SKM-1 (cell line): ENCODE data around the gene SPATA31D3.
"Not testable (repeated sequence)": the region's sequence is repeated elsewhere in the genome, so short reads cannot be mapped to it uniquely, and the experiment has no call there.

Experiments used
- DNase-seq: peaks from one replicate; lab custom pipeline; 2025; ENCODE audit not compliant: unreplicated experiment; lab: John Stamatoyannopoulos, UW

Gene SPATA31D3

DNA sequence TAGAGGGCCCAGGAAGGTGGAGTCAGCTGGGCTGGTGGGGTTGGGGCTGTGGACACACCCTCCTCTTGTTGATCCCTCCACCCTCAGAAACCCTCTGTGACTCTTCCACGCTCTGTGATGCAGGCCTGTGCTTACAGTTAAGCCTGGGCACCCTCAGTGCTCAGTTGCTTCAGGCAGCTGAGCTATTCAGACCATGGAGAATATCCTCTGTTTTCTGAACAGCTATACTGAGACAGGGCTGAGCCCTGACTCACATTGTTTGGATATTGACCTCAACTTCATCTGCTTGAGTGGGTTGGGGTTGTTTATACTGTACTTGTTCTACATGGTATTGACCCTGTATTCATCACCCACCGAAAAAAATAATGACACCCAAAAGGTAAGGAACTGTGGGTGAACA, at the start of gene SPATA31D3:
SPATA31D3 (plus strand) TSS at position 108 of the 400 bp plus-strand sequence; CDS start at position 194, 86 bp downstream.
- DNase-seq, result not testable (repeated sequence)

DNA sequence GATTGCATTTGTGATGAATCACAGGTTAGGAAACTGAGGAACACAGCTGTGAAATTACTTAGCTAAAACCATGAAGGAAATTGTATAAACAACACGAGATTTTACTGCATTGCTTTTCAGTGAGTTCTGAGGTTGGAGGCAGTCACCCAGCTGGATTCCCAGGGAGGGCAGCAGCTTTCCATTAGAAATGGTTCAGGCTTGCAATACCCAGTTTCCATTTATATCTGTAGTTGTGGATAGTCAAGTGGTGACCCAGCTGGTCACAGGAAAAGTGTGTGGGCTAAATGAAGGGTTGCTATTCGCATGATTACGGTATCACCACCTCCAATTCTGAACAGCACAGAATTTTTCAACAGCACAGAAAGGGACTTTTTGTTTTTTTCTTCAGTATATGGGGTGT, 49.4 kb upstream of the SPATA31D3 start:
- no peak for DNase-seq

DNA sequence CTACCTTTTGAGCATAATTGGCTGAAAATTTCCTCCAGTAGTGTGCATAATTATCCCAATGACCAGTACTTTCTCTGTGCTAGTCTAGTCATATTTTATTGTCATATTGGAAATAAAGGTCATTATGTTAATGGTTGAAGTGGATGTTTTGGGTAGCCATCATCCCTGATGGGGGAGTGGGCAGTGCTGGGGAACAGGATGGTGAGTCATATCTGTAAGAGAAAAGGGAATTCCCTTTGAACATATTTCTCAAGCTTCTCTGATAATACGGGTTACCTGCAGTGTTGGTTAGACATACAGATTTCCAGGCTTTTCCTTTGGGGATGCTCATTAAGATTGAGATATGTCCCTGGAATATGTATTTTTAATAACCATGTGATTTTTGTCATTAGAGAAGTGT, 48.4 kb upstream of the SPATA31D3 start:
- DNase-seq, result no peak

DNA sequence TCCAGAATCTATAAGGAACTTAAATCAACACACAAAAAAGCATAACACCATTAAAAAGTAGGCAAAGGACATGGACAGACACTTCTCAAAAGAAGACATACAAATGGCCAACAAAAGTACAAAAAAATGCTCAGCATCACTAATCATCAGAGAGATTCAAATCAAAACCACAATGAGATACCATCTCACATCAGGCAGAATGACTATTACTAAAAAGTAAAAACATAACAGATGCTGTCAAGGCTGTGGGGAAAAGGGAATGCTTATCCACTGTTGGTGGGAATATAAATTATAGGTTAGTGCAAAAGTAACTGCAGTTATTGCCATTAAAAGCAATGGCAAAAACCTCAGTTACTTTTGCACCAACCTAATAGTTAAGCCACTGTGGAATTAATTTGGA, 47.2 kb upstream of the SPATA31D3 start:
- DNase-seq, result no peak

DNA sequence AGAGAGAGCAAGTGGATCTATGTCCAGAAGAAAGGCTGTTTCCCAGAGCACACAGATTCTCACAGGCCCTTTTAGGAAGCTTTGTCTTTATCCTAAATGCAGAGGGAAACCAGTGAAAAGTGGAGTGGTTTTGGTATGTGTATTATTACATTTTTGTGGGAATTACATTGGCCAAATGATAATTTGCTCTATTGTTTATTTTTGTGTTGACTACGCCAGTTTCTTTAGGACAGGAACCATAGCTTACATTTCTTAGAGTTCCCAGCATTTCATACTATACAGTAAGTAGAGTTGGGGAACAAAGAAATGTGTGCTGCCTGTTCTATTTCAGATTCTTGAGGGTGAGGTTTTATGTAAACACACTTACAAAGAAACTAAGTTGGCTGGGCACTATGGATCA, 44.4 kb upstream of the SPATA31D3 start:
- no peak for DNase-seq

DNA sequence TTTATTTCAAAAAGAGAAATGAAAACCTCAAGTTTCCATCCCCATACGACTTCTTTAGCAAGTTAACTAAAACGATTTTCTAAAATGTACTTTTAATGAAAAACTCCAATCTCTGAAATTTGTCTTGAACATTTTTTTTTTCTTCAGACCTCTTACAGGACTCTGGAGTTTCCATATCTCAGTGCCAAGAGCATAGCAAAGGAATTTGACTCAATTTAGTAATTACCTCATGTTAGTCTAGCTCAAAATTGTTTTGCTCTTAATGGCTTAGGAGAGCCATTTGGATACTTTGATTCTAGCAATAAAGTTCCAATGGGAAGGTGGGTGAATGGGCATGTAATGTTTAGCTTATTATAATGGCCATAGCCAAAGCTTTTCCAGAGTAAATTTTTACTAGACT, 41.1 kb upstream of the SPATA31D3 start:
- DNase-seq, result no peak

DNA sequence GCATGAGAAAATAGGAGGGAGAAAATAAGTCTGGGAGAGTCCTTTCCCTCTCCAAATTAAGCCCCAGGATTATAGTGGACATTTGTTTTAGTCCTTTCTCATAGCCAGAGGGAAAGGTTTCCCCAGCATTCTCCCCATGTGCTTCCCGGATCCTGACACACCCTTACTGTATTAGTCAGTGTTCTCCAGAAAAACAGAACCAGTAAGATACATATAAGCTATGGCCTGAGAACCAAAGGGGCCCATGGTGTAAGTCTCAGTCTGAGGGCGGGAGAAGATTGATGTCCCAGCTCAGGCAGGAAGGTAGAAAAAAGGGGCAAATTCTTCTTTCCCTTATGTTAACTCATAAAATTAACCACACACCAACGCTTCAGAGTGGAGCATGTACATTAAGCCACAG, 40.7 kb upstream of the SPATA31D3 start:
- no peak for DNase-seq

DNA sequence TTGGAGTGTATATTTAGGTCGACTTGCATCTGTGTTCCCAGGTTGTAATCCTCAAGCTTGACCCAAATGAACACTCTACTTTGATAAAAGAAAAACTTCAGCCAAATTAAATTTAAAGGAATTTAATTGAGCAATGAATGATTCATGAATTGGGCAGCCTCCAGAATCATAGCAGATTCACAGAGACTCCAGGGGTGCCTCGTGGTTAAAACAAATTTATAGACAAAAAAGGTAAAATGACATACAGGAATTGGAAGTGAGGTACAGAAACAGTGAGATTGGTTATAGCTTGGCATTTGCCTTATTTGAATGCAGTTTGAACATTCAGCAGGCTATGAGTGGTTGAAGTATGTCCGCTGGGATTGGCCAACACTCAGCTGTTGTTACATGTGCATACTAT, 36.6 kb upstream of the SPATA31D3 start:
- DNase-seq, result no peak

DNA sequence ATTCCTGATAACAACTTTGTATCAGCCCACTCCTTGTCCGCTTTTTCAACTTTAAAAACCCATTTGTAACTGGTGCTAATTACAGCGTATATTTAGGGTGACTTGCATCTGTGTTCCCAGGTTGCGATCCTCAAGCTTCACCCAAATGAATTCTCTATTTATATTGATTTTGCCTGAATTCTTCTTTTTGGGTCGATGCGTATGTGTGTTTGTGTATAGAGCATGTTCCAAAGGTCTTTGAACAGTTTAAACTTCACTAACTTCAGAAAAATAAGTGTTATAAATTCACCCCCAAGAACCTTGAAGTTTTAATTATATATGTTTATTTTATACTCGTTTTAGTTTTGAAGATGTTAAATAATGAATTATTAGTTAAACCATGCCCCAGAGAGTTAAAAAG, 31.2 kb upstream of the SPATA31D3 start:
- DNase-seq, result no peak

DNA sequence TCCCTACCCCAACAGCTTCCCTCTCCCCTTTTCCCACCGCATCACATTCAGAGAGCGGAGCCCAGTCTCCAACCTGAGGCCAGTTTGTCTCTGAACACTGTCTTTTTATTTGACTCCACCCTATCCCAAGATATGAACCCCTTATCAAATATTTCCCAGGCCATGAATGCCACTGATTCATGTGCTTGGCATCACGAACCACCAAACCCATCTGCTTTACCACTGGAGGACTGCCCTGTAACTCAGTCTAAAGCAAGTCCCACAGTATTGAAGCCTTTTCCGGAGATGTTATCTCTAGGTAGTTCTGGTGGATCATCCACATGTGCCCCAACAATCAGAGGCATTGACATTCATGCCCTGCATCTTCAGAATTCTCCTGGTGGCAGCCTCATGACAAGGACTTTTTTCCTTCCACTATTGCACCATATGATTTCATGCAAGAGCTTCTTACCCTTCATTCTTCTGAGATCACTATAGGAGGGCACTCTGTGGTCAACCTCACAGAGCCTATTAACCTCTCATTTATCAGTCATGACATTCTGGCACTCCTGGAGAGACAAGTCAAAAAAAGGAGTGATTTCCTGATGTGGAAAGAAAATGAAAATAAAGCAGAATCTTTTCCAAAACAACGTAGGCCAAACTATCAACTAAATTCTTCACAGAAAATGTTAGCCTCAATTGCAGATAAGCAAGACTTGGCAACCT, 27.3 kb upstream of the SPATA31D3 start:
- no peak for DNase-seq

DNA sequence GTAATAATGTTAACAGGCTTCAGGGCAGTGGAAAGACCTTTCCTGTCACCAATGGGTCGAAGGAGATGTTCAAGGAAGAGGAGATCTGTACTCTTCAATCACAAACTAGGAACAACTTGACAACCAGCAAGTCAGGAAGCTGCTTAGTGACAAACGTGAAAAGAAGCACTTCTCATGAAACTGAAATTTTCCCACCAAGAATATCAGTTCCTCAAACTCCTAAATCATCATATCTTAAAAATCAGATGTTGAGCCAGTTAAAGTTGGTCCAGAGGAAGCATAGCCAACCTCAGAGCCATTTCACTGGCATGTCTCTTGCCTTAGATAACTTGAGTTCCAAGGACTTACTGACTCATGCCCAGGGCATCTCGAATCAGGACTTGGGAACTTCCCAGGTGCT, 24.8 kb upstream of the SPATA31D3 start:
- not testable (repeated sequence) for DNase-seq

DNA sequence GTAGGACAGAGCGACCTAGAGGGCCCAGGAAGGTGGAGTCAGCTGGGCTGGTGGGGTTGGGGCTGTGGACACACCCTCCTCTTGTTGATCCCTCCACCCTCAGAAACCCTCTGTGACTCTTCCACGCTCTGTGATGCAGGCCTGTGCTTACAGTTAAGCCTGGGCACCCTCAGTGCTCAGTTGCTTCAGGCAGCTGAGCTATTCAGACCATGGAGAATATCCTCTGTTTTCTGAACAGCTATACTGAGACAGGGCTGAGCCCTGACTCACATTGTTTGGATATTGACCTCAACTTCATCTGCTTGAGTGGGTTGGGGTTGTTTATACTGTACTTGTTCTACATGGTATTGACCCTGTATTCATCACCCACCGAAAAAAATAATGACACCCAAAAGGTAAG, 15.0 kb upstream of the SPATA31D3 start, which contains the start of gene SPATA31D4:
SPATA31D4 (plus strand) TSS at position 124 of the 400 bp plus-strand sequence; CDS start at position 210, 86 bp downstream.
- not testable (repeated sequence) for DNase-seq

DNA sequence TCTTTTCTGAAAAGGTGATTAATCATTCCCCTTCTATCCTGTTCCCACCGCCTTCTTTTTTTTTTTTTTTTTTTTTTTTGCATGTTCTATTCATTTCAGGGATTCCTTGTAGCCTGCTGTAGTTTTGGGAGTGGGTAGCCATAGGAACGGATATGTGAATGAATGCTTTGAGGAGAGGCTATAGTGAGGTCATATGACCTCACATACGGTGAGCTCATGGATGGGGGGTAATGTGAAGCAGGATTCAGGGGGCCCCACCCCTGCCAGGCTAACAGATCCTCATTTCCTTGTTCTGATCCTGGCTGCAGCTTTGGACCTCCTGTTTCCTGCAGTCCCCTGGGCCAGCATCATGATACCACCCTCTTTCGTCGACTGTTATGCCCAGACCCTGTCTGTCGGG, 13.2 kb upstream of the SPATA31D3 start:
- not testable (repeated sequence) for DNase-seq

DNA sequence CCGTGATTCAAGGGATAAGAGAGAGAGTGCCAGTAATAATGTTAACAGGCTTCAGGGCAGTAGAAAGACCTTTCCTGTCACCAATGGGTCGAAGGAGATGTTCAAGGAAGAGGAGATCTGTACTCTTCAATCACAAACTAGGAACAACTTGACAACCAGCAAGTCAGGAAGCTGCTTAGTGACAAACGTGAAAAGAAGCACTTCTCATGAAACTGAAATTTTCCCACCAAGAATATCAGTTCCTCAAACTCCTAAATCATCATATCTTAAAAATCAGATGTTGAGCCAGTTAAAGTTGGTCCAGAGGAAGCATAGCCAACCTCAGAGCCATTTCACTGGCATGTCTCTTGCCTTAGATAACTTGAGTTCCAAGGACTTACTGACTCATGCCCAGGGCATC, 9.8 kb upstream of the SPATA31D3 start:
- DNase-seq, result not testable (repeated sequence)

DNA sequence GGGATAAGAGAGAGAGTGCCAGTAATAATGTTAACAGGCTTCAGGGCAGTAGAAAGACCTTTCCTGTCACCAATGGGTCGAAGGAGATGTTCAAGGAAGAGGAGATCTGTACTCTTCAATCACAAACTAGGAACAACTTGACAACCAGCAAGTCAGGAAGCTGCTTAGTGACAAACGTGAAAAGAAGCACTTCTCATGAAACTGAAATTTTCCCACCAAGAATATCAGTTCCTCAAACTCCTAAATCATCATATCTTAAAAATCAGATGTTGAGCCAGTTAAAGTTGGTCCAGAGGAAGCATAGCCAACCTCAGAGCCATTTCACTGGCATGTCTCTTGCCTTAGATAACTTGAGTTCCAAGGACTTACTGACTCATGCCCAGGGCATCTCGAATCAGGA, 5.3 kb downstream of the SPATA31D3 start:
- not testable (repeated sequence) for DNase-seq

DNA sequence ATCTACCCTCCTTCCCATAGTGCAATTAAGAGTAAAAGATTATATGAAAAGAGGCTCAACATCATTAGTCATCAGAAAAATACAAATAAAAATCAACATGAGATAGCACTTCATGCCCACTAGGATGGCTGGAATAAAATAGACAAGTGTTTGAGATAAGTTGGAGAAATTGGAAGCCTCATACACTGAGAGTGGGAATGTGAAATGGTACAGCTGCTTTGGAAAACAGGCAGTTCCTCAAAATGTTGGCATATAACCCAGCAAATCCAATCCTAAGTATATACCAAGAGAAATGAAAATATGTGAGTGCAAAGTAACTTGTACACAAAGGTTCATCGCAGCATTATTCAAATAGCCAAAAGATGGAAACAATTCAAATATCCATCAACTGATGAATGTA, 9.8 kb downstream of the SPATA31D3 start:
- DNase-seq, result no peak

DNA sequence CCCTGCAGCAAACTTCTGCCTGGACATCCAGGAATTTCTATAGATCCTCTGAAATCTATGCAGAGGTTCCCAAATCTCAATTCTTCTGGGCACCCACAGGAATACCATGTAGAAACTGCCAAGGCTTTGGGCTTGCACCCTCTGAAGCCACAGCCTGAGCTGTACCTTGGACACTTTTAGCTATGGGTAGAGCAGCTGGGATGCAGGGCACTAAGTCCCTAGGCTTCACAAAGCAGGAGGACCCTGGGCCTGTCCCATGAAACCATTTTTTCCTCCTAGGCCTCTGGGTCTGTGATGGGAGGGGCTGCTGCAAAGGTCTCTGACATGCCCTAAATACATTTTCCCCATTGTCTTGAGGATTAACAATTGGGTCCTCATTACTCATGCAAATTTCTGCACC, 12.3 kb downstream of the SPATA31D3 start:
- DNase-seq, result no peak

DNA sequence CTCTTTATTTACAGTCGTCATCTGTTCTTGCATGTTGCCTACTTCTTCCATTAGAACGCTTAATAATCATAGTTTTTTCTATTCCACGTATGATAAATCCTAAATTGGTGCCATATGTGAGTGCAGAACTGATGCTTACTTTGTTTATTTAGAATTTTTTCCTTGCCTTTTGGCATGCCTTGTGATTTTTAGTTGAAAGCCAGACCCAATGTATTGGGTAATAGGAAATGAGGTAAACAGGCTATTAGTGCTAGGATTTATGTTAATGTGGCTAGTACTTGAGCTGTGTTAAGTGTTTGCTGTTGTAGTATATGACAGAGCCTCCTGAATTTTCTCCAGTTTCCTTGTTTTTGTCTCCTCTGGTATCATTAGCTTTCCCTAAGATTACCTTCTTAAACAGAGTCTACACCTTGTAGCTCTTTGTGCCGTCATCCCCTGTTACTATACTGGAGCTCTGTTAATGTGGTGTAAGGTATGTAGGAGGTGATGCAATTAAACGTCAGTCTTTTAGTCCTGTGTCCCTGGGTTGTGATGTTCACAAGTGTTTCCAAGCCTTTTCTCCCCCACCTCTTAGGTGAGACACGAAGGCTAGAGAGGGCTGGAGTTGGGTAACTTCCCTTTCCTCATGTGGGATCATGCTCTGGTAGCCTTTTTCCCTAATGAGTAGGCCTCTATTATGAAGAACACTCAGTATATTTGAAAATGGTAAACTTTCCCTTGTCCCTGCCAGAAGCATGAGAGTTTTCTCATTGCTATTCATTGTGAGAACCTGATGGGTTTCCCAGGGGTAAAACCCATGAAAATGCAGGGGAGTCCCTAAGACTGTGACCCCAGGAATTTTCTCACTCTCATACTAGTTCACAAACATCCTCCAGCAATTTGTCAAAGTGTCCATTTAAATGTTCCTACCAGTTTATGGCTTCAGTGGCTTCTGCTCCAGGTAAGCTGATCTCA, 21.2 kb downstream of the SPATA31D3 start:
- DNase-seq, result no peak

DNA sequence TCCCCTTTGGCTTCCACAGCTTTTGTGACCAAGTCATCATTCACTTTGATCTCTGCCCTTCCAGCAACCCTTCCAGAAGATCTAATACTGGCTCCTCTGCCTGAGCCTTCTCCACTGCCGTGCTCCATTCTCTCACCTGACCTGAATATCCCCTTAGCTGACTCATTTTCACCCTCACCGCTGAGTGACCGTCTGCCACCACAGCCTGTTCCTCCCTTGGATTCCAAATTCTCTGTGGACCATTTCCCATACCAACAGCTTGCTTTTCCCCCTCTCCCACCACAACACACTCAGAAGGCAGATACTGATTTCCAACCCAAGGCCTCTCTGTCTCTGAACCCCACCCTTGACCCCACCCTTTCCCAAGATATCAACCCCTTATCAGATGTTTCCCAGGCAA, 24.7 kb downstream of the SPATA31D3 start:
- no peak for DNase-seq

DNA sequence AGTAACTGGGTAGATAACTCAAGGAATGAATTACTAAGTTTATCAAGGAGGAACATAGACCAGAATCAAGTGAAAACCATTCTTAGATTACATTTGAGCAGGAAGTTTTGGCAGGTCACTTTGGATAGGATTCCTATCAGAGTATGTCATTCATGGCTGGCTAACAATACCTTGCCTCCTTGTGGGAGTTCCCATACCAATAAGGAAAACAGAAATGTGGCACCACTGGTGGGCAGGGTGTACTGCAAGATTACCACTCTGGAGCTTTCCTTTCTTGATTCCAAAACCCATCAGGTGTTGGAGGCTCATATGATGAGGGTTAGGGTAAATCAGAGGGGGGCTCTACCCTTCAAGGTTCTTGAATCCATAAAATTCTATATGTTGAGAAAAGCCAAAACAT, 26.7 kb downstream of the SPATA31D3 start:
- no peak for DNase-seq

DNA sequence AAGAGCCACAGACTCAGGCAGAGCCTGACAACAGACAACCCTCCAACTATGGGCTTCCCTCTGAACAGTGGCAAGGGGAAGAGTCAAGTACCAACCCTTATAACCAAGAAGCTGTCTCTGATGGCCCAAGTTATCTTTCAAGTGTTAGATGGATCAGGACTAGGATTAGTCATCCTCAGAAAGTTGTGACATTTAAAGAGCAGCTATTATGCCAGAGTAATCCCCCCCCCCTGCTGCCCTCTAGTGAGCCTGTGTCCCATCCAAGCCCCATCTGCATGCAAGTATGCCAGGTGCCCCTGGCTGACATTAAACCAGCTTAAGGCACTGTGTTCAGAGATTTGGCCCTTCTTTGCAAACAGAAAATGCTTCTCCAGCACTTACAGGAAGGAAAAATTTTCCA, 28.4 kb downstream of the SPATA31D3 start:
- DNase-seq, result no peak

DNA sequence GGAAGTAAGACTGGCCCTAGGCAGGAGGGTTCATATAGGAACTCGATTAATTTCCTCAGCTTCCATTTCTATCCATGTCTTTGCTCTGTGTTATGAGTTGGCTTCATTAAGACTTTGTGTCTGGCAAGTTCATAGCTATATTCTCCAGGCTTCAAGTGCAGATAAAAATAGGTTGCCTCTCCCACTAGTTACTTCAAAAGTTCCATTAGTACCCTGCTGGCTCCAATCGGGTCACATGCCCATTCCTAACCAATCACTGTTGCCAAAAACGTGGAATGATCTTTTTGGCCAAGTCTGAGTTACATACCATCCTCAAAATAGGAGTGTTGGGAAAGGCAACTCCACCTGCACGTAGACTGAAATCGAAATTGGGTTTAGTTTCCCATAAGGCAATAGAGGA, 31.5 kb downstream of the SPATA31D3 start:
- DNase-seq, result no peak
